Measurements from ENCODE around the gene INSR. TPM values are rescaled to one million over a fixed set of nuclear protein-coding genes. Genes with fewer than 3 reads are reported as not detected.
A peak's percentile ranks its signal among the peaks of the same experiment; 100 is the strongest.

Gene INSR
- total and polyA plus RNA-seq, 2 donors from 2014 or later = 15.5 to 50.4 TPM

DNA sequence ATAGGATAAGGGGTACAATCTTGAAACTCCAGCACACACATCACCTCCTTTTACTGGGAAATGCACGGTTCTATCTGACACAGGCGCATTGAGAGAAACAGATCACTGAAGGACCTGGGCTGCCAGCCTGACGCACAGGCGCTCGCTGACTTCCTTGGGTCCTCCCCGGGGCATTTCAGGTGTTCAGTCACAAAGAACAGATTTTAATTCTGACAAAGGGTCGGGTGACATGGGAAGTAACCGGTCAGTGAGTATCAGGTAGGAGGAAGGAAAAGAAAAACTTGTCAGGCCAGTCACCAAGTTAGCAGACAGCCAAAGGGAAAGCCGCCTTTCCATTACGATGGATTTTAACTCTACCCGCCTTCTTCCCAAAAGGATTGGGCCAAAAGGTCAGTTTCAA lies 39.6 kb downstream of the INSR start:
- DNase-seq = peak in 3 of 5 donors; percentile 48 to 72 (median 69)
- Histone ChIP-seq H3K27ac (ENCODE audit: low read depth in 2 of 2, low read length in 2 of 2) (no peak overlapping the region), H3K36me3 (ENCODE audit: control insufficient read depth in 2 of 3, insufficient read depth in 3 of 3, low read length in 3 of 3) (no peaks in the 10 kb centered on the region), H3K4me1 (ENCODE audit: control insufficient read depth in 2 of 3, insufficient read depth in 2 of 3, low read depth in 1 of 3, low read length in 3 of 3) (peaks cover 0 to 9% (median 6%) of the 10 kb centered on the region in 3 donors), H3K4me3 (ENCODE audit: low read length in 3 of 3) (no peak overlapping the region), H3K27me3 (ENCODE audit: control insufficient read depth, insufficient read depth, low read length) (no peaks in the 10 kb centered on the region), H3K9ac (ENCODE audit: low read length in 3 of 3) (no peak overlapping the region), H3K9me3 (ENCODE audit: control insufficient read depth in 2 of 3, insufficient read depth in 1 of 3, low read length in 3 of 3) (no peaks in the 10 kb centered on the region)
- TF ChIP-seq CTCF (IDR thresholded peaks at IDR 0.05; ENCODE audit: borderline replicate concordance, extremely low read depth, insufficient read depth) = no peak
- intact Hi-C loops (cut with DNase I) = no loop called here
- FAIRE-seq = no peak

GRCh38 chr19:7252364-7252763 lies 41.9 kb downstream of the INSR start:
- FAIRE-seq = no peak
- Histone ChIP-seq H3K27ac (ENCODE audit: low read depth in 2 of 2, low read length in 2 of 2) (no peak overlapping the region), H3K9me3 (ENCODE audit: control insufficient read depth in 2 of 3, insufficient read depth in 1 of 3, low read length in 3 of 3) (no peaks in the 10 kb centered on the region), H3K4me3 (ENCODE audit: low read length in 3 of 3) (no peak overlapping the region), H3K36me3 (ENCODE audit: control insufficient read depth in 2 of 3, insufficient read depth in 3 of 3, low read length in 3 of 3) (no peaks in the 10 kb centered on the region), H3K27me3 (ENCODE audit: control insufficient read depth, insufficient read depth, low read length) (no peaks in the 10 kb centered on the region), H3K4me1 (ENCODE audit: control insufficient read depth in 2 of 3, insufficient read depth in 2 of 3, low read depth in 1 of 3, low read length in 3 of 3) (peaks cover 0 to 9% (median 5%) of the 10 kb centered on the region in 3 donors), H3K9ac (ENCODE audit: low read length in 3 of 3) (no peak overlapping the region)
- no peak for TF ChIP-seq CTCF (IDR thresholded peaks at IDR 0.05; ENCODE audit: borderline replicate concordance, extremely low read depth, insufficient read depth)
- no peak for DNase-seq
- intact Hi-C loops (cut with DNase I) = no loop called here

DNA sequence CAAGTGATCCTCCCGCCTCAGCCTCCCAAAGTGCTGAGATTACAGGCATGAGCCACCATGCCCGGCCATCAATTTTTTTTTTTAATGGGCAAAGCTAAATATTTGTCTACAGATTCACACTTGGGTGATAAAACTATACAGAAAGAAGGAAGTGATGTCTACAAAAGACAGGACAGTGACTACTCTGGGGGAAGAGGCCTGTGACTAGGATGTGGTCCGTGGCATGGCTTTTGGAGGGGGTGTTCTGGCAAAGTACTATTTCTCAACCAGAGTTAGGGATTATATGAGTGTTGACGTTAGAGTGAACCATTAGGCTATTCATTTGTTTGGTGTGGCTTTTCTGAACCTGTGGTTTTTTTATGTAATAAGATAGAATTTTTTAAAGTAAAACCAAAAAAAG lies 42.7 kb downstream of the INSR start:
- intact Hi-C loops (cut with DNase I) = no loop called here
- no peaks in the 10 kb centered on the region for H3K36me3 ChIP-seq (ENCODE audit: control insufficient read depth in 2 of 3, insufficient read depth in 3 of 3, low read length in 3 of 3)
- FAIRE-seq (no peak), DNase-seq (no peak)
- H3K9ac ChIP-seq (ENCODE audit: low read length in 3 of 3) = no peak overlapping the region
- no peak overlapping the region for H3K27ac ChIP-seq (ENCODE audit: low read depth in 2 of 2, low read length in 2 of 2)
- H3K9me3 ChIP-seq (ENCODE audit: control insufficient read depth in 2 of 3, insufficient read depth in 1 of 3, low read length in 3 of 3) = no peaks in the 10 kb centered on the region
- H3K4me1 ChIP-seq (ENCODE audit: control insufficient read depth in 2 of 3, insufficient read depth in 2 of 3, low read depth in 1 of 3, low read length in 3 of 3) = peaks cover 0 to 9% (median 5%) of the 10 kb centered on the region in 3 donors
- no peak for TF ChIP-seq CTCF (IDR thresholded peaks at IDR 0.05; ENCODE audit: borderline replicate concordance, extremely low read depth, insufficient read depth)
- no peaks in the 10 kb centered on the region for H3K27me3 ChIP-seq (ENCODE audit: control insufficient read depth, insufficient read depth, low read length)
- H3K4me3 ChIP-seq (ENCODE audit: low read length in 3 of 3) = no peak overlapping the region

GRCh38 chr19:7250951-7251350 lies 43.3 kb downstream of the INSR start:
- Histone ChIP-seq H3K4me1 (ENCODE audit: control insufficient read depth in 2 of 3, insufficient read depth in 2 of 3, low read depth in 1 of 3, low read length in 3 of 3) (peaks cover 0 to 9% (median 5%) of the 10 kb centered on the region in 3 donors), H3K36me3 (ENCODE audit: control insufficient read depth in 2 of 3, insufficient read depth in 3 of 3, low read length in 3 of 3) (no peaks in the 10 kb centered on the region), H3K9ac (ENCODE audit: low read length in 3 of 3) (no peak overlapping the region), H3K9me3 (ENCODE audit: control insufficient read depth in 2 of 3, insufficient read depth in 1 of 3, low read length in 3 of 3) (no peaks in the 10 kb centered on the region), H3K27me3 (ENCODE audit: control insufficient read depth, insufficient read depth, low read length) (no peaks in the 10 kb centered on the region), H3K4me3 (ENCODE audit: low read length in 3 of 3) (no peak overlapping the region), H3K27ac (ENCODE audit: low read depth in 2 of 2, low read length in 2 of 2) (no peak overlapping the region)
- FAIRE-seq (no peak), DNase-seq (no peak)
- no peak for TF ChIP-seq CTCF (IDR thresholded peaks at IDR 0.05; ENCODE audit: borderline replicate concordance, extremely low read depth, insufficient read depth)
- intact Hi-C loops (cut with DNase I) = no loop called here

Measured in kidney (tissue), 14 donors.